Measurements from ENCODE around the gene IGFL4. TPM values are rescaled to one million over a fixed set of nuclear protein-coding genes. Genes with fewer than 3 reads are reported as not detected.
"Not testable (repeated sequence)": the region's sequence is repeated elsewhere in the genome, so short reads cannot be mapped to it uniquely, and the experiment has no call there.

The IGFL4 gene
- total RNA-seq: not detected

GRCh38 chr19:46040952-46041500 lies at the start of gene IGFL4:
Gene IGFL4, minus strand, starts transcription at chr19:46041002. Its CDS starts 40 bp downstream, at chr19:46040962.
- H3K27me3 Mint-ChIP-seq: peaks cover 33% of the 10 kb centered on the region
- no peak for DNase-seq
- POLR2A ChIA-PET: no interaction called here
- no peak within 1 kb of the TSS for H3K27ac Mint-ChIP-seq
- CTCF ChIA-PET: interaction anchor here (0.6 to 1.6 kb wide), 7 partner anchors 11 to 459 kb away, joined by 3 to 5 read pairs (median 3); no protein-coding TSS in a partner anchor
- H3K4me1 Mint-ChIP-seq: no peaks in the 10 kb centered on the region
- H3K36me3 Mint-ChIP-seq (ENCODE audit: low read depth): no peaks in the 10 kb centered on the region
- H3K4me3 Mint-ChIP-seq: no peak within 1 kb of the TSS
- peaks cover 2% of the 10 kb centered on the region for H3K9me3 Mint-ChIP-seq

GRCh38 chr19:46090444-46090843 lies 49.6 kb upstream of the IGFL4 start:
- no peak for DNase-seq

GRCh38 chr19:46089432-46089831 lies 48.6 kb upstream of the IGFL4 start:
- no peak overlapping the region for H3K4me3 Mint-ChIP-seq
- CTCF ChIA-PET: interaction anchor here (0.9 kb wide), 1 partner anchor 176 kb away, joined by 4 read pairs; no protein-coding TSS in a partner anchor
- peaks cover 41% of the 10 kb centered on the region for H3K27me3 Mint-ChIP-seq
- no peaks in the 10 kb centered on the region for H3K36me3 Mint-ChIP-seq (ENCODE audit: low read depth)
- no peak for DNase-seq
- peaks cover 21% of the 10 kb centered on the region for H3K9me3 Mint-ChIP-seq
- H3K4me1 Mint-ChIP-seq: no peaks in the 10 kb centered on the region
- H3K27ac Mint-ChIP-seq: no peak overlapping the region
- POLR2A ChIA-PET: no interaction called here

More at GRCh38 chr19:46090444-46090843, 49.6 kb upstream of the IGFL4 start:
- H3K4me3 Mint-ChIP-seq: no peak overlapping the region
- CTCF ChIA-PET: interaction anchor here (0.9 kb wide), 1 partner anchor 175 kb away, joined by 4 read pairs; no protein-coding TSS in a partner anchor
- H3K36me3 Mint-ChIP-seq (ENCODE audit: low read depth): no peaks in the 10 kb centered on the region
- peaks cover 42% of the 10 kb centered on the region for H3K27me3 Mint-ChIP-seq
- H3K27ac Mint-ChIP-seq: no peak overlapping the region
- H3K9me3 Mint-ChIP-seq: peaks cover 14% of the 10 kb centered on the region
- no peaks in the 10 kb centered on the region for H3K4me1 Mint-ChIP-seq
- POLR2A ChIA-PET: no interaction called here

- DNase-seq: no peak
- H3K9me3 Mint-ChIP-seq: peaks cover 21% of the 10 kb centered on the region
- no peaks in the 10 kb centered on the region for H3K36me3 Mint-ChIP-seq (ENCODE audit: low read depth)
- no peaks in the 10 kb centered on the region for H3K4me1 Mint-ChIP-seq
- POLR2A ChIA-PET: no interaction called here
- H3K4me3 Mint-ChIP-seq: no peak overlapping the region
- CTCF ChIA-PET: no interaction called here
- no peak overlapping the region for H3K27ac Mint-ChIP-seq
- peaks cover 38% of the 10 kb centered on the region for H3K27me3 Mint-ChIP-seq
Observed at GRCh38 chr19:46088101-46088500, 47.3 kb upstream of the IGFL4 start.

- Mint-ChIP-seq H3K27ac (no peak overlapping the region), H3K36me3 (ENCODE audit: low read depth) (no peaks in the 10 kb centered on the region), H3K9me3 (peaks cover 21% of the 10 kb centered on the region), H3K4me1 (no peaks in the 10 kb centered on the region), H3K27me3 (peaks cover 52% of the 10 kb centered on the region), H3K4me3 (no peak overlapping the region)
- ChIA-PET CTCF (no interaction called here), POLR2A (no interaction called here)
- no peak for DNase-seq
Observed at GRCh38 chr19:46085888-46086287, 45.1 kb upstream of the IGFL4 start.

GRCh38 chr19:46082728-46083050 lies 41.9 kb upstream of the IGFL4 start:
- H3K9me3 Mint-ChIP-seq: peaks cover 16% of the 10 kb centered on the region
- H3K4me3 Mint-ChIP-seq: no peak overlapping the region
- no peaks in the 10 kb centered on the region for H3K4me1 Mint-ChIP-seq
- ChIA-PET POLR2A (no interaction called here), CTCF (interaction anchor here (1.7 kb wide), 2 partner anchors 54 to 180 kb away, joined by 4 to 5 read pairs; no protein-coding TSS in a partner anchor)
- DNase-seq: no peak
- peaks cover 57% of the 10 kb centered on the region for H3K27me3 Mint-ChIP-seq
- no peak overlapping the region for H3K27ac Mint-ChIP-seq
- H3K36me3 Mint-ChIP-seq (ENCODE audit: low read depth): no peaks in the 10 kb centered on the region

GRCh38 chr19:46081928-46082727 lies 41.3 kb upstream of the IGFL4 start:
- CTCF ChIA-PET: interaction anchor here (0.6 to 1.7 kb wide), 3 partner anchors 10 to 181 kb away, joined by 4 to 5 read pairs (median 4); no protein-coding TSS in a partner anchor
- H3K27ac Mint-ChIP-seq: no peak overlapping the region

GRCh38 chr19:46080561-46080960 lies 39.8 kb upstream of the IGFL4 start:
- H3K27ac Mint-ChIP-seq: no peak overlapping the region
- no peak for DNase-seq
- ChIA-PET POLR2A (no interaction called here), CTCF (no interaction called here)
- H3K36me3 Mint-ChIP-seq (ENCODE audit: low read depth): no peaks in the 10 kb centered on the region
- H3K4me1 Mint-ChIP-seq: peaks cover 2% of the 10 kb centered on the region
- H3K4me3 Mint-ChIP-seq: no peak overlapping the region
- H3K27me3 Mint-ChIP-seq: peaks cover 71% of the 10 kb centered on the region
- H3K9me3 Mint-ChIP-seq: peaks cover 10% of the 10 kb centered on the region

More at GRCh38 chr19:46081928-46082727, 41.3 kb upstream of the IGFL4 start:
- POLR2A ChIA-PET: no interaction called here
- peak; percentile 16 for DNase-seq
- Mint-ChIP-seq H3K4me3 (no peak overlapping the region), H3K9me3 (peaks cover 16% of the 10 kb centered on the region), H3K27me3 (peaks cover 61% of the 10 kb centered on the region), H3K4me1 (peaks cover 2% of the 10 kb centered on the region), H3K36me3 (ENCODE audit: low read depth) (no peaks in the 10 kb centered on the region)

GRCh38 chr19:46079576-46079975 lies 38.8 kb upstream of the IGFL4 start:
- DNase-seq: no peak
- Mint-ChIP-seq H3K27ac (no peak overlapping the region), H3K9me3 (peaks cover 2% of the 10 kb centered on the region), H3K27me3 (peaks cover 71% of the 10 kb centered on the region), H3K4me1 (peaks cover 2% of the 10 kb centered on the region), H3K36me3 (ENCODE audit: low read depth) (no peaks in the 10 kb centered on the region), H3K4me3 (no peak overlapping the region)
- POLR2A ChIA-PET: no interaction called here
- CTCF ChIA-PET: interaction anchor here (1.2 to 2.4 kb wide), 3 partner anchors 39 to 189 kb away, joined by 3 to 10 read pairs (median 4); partner anchors contain the start of gene IGFL4

GRCh38 chr19:46078573-46079332 lies 38.0 kb upstream of the IGFL4 start:
- H3K4me1 Mint-ChIP-seq; H3K9me3 Mint-ChIP-seq; POLR2A ChIA-PET; H3K36me3 Mint-ChIP-seq (ENCODE audit: low read depth); H3K4me3 Mint-ChIP-seq; H3K27ac Mint-ChIP-seq: not testable (repeated sequence)
- CTCF ChIA-PET: interaction anchor here (0.5 to 2.4 kb wide), 7 partner anchors 14 to 221 kb away, joined by 3 to 10 read pairs (median 3); partner anchors contain the start of gene IGFL4
- peak; percentile 9 for DNase-seq
- H3K27me3 Mint-ChIP-seq: peaks cover 72% of the 10 kb centered on the region

- H3K4me3 Mint-ChIP-seq: no peak overlapping the region
- ChIA-PET CTCF (interaction anchor here (0.8 to 2.4 kb wide), 5 partner anchors 15 to 187 kb away, joined by 3 to 10 read pairs (median 3); no protein-coding TSS in a partner anchor), POLR2A (no interaction called here)
- no peaks in the 10 kb centered on the region for H3K36me3 Mint-ChIP-seq (ENCODE audit: low read depth)
- no peak overlapping the region for H3K27ac Mint-ChIP-seq
- DNase-seq: no peak
- peaks cover 2% of the 10 kb centered on the region for H3K4me1 Mint-ChIP-seq
- H3K27me3 Mint-ChIP-seq: peaks cover 80% of the 10 kb centered on the region
- H3K9me3 Mint-ChIP-seq: peaks cover 2% of the 10 kb centered on the region
Observed at GRCh38 chr19:46077815-46078167, 37.0 kb upstream of the IGFL4 start.

GRCh38 chr19:46076951-46077814 lies 36.4 kb upstream of the IGFL4 start:
- Mint-ChIP-seq H3K4me3 (no peak overlapping the region), H3K27ac (no peak overlapping the region), H3K36me3 (ENCODE audit: low read depth) (no peaks in the 10 kb centered on the region), H3K4me1 (peaks cover 2% of the 10 kb centered on the region), H3K9me3 (peaks cover 2% of the 10 kb centered on the region), H3K27me3 (peaks cover 81% of the 10 kb centered on the region)
- CTCF ChIA-PET: interaction anchor here (0.8 to 2.4 kb wide), 3 partner anchors 31 to 188 kb away, joined by 3 to 10 read pairs (median 3); no protein-coding TSS in a partner anchor
- peak; percentile 22 for DNase-seq
- POLR2A ChIA-PET: no interaction called here

Data from activated CD4-positive, alpha-beta T cell treated with anti-CD3 and anti-CD28 coated beads, Interleukin-2, amount 10 ng/mL, durations not matched to agents 7 days and 5 days (primary cell).